ENCODE results near the gene SCPEP1. TPM values are rescaled to one million over a fixed set of nuclear protein-coding genes. Genes with fewer than 3 reads are reported as not detected.

SCPEP1 gene
- total and polyA plus RNA-seq, 10 of the 15 experiments (the other 5 are each of a cell fraction or from before 2014, with no cell fraction given) = 31.2 to 80.2 (median 40.7) TPM

DNA sequence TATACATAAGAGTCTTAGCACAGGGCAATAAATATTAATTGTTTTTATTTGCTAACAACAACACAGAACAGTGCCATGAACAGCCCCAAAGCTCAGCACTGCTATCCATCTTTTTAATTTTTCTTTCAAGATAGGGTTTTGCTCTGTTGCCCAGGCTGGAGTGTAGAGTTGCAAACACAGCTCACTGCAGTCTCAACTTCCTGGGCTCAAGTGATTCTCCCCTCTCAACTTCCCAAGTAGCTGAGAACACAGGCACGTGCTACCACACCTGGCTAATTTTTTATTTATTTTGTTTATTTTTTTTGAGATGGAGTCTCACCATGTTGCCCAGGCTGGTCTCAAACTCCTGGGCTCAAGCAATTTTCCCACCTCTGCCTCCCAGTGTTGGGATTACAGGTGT is 59.5 kb downstream of the SCPEP1 start:
- intact Hi-C loops (cut with micrococcal nuclease; ENCODE audit: unreplicated experiment) (no loop called here), in situ Hi-C loops (cut with MboI) (no loop called here)
- no peak overlapping the region for H2AFZ ChIP-seq (ENCODE audit: control insufficient read depth, low read depth, low read length)
- no peak overlapping the region for H3K4me3 ChIP-seq
- ChIA-PET SMC1A (ENCODE audit: uncharacterized antibody, unreplicated experiment) (interaction anchor here (1.3 to 1.9 kb wide), 2 partner anchors 11 to 20 kb away, joined by 3 to 5 read pairs; no protein-coding TSS in a partner anchor), RAD21 (ENCODE audit: unreplicated experiment) (no interaction called here), CTCF (interaction anchor here (1.1 kb wide), 1 partner anchor 82 kb away, joined by 3 read pairs; no protein-coding TSS in a partner anchor), POLR2A (interaction anchor here (0.6 kb wide), 1 partner anchor 807 kb away, joined by 4 read pairs; no protein-coding TSS in a partner anchor)
- DNase-seq (ENCODE audit: low read depth, low spot score) (no peak), ATAC-seq (no peak), FAIRE-seq (no peak)
- BruUV-seq (replicated peaks) = no TSS peak
- TF ChIP-seq JUND (IDR thresholded peaks at IDR 0.05; ENCODE audit: low read depth, low read length) (no peak), KDM1A (IDR thresholded peaks at IDR 0.05; ENCODE audit: borderline replicate concordance) (no peak), SMARCA5 (IDR thresholded peaks at IDR 0.05) (no peak), MEF2A (IDR thresholded peaks at IDR 0.05; ENCODE audit: insufficient read depth, low read depth, low read length) (no peak), RELA (IDR thresholded peaks at IDR 0.05; ENCODE audit: borderline replicate concordance, partially characterized antibody) (no peak), MEF2B (IDR thresholded peaks at IDR 0.05; ENCODE audit: partially characterized antibody, poor library complexity, severe bottlenecking) (no peak)
- TF ChIP-seq, protein P1, sequence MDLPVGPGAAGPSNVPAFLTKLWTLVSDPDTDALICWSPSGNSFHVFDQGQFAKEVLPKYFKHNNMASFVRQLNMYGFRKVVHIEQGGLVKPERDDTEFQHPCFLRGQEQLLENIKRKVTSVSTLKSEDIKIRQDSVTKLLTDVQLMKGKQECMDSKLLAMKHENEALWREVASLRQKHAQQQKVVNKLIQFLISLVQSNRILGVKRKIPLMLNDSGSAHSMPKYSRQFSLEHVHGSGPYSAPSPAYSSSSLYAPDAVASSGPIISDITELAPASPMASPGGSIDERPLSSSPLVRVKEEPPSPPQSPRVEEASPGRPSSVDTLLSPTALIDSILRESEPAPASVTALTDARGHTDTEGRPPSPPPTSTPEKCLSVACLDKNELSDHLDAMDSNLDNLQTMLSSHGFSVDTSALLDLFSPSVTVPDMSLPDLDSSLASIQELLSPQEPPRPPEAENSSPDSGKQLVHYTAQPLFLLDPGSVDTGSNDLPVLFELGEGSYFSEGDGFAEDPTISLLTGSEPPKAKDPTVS (IDR thresholded peaks at IDR 0.05; ENCODE audit: low read depth, low read length) = no peak
- TF ChIP-seq, protein P2, sequence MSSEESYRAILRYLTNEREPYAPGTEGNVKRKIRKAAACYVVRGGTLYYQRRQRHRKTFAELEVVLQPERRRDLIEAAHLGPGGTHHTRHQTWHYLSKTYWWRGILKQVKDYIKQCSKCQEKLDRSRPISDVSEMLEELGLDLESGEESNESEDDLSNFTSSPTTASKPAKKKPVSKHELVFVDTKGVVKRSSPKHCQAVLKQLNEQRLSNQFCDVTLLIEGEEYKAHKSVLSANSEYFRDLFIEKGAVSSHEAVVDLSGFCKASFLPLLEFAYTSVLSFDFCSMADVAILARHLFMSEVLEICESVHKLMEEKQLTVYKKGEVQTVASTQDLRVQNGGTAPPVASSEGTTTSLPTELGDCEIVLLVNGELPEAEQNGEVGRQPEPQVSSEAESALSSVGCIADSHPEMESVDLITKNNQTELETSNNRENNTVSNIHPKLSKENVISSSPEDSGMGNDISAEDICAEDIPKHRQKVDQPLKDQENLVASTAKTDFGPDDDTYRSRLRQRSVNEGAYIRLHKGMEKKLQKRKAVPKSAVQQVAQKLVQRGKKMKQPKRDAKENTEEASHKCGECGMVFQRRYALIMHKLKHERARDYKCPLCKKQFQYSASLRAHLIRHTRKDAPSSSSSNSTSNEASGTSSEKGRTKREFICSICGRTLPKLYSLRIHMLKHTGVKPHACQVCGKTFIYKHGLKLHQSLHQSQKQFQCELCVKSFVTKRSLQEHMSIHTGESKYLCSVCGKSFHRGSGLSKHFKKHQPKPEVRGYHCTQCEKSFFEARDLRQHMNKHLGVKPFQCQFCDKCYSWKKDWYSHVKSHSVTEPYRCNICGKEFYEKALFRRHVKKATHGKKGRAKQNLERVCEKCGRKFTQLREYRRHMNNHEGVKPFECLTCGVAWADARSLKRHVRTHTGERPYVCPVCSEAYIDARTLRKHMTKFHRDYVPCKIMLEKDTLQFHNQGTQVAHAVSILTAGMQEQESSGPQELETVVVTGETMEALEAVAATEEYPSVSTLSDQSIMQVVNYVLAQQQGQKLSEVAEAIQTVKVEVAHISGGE (CRISPR knock-in tag; IDR thresholded peaks at IDR 0.05) = no peak
- TF ChIP-seq, protein P3, sequence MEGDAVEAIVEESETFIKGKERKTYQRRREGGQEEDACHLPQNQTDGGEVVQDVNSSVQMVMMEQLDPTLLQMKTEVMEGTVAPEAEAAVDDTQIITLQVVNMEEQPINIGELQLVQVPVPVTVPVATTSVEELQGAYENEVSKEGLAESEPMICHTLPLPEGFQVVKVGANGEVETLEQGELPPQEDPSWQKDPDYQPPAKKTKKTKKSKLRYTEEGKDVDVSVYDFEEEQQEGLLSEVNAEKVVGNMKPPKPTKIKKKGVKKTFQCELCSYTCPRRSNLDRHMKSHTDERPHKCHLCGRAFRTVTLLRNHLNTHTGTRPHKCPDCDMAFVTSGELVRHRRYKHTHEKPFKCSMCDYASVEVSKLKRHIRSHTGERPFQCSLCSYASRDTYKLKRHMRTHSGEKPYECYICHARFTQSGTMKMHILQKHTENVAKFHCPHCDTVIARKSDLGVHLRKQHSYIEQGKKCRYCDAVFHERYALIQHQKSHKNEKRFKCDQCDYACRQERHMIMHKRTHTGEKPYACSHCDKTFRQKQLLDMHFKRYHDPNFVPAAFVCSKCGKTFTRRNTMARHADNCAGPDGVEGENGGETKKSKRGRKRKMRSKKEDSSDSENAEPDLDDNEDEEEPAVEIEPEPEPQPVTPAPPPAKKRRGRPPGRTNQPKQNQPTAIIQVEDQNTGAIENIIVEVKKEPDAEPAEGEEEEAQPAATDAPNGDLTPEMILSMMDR (IDR thresholded peaks at IDR 0.05 in 2 of 3, conservative IDR thresholded peaks at IDR 0.05 in 1 of 3; ENCODE audit: control insufficient read depth in 2 of 3, extremely low read depth in 1 of 3, insufficient read depth in 1 of 3, low read depth in 3 of 3, low read length in 3 of 3) = no peak
- 0% methylated on average over 1 of the region's 1 CpG for WGBS (ENCODE audit: insufficient coverage, insufficient replicate concordance, low lambda C conversion rate, missing lambda C conversion rate)
- no peak overlapping the region for H3K27ac ChIP-seq (ENCODE audit: control insufficient read depth, insufficient read depth)
- no peaks in the 10 kb centered on the region for H3K9me3 ChIP-seq (replicated peaks; ENCODE audit: control insufficient read depth, insufficient read depth, low read length)
- H3K4me1 ChIP-seq (ENCODE audit: control insufficient read depth, insufficient read depth, low read length) = no peaks in the 10 kb centered on the region
- no peak overlapping the region for H3K4me2 ChIP-seq (ENCODE audit: control insufficient read depth, insufficient read depth)
- H3K79me2 ChIP-seq (ENCODE audit: control insufficient read depth, insufficient read depth, low read length) = no peaks in the 10 kb centered on the region
- H3K9ac ChIP-seq (ENCODE audit: control insufficient read depth, insufficient read depth, low read length) = no peak overlapping the region
- H4K20me1 ChIP-seq (ENCODE audit: control insufficient read depth, insufficient read depth) = no peaks in the 10 kb centered on the region
- H3K36me3 ChIP-seq (ENCODE audit: control insufficient read depth in 2 of 2, insufficient read depth in 2 of 2, low read length in 1 of 2) = no peaks in the 10 kb centered on the region
- peaks cover 0 to 4% of the 10 kb centered on the region in 2 experiments; a peak in 2 of 4 replicates for H3K27me3 ChIP-seq (replicated peaks in 1 of 2; ENCODE audit: control insufficient read depth in 2 of 2, insufficient read depth in 2 of 2, low read length in 1 of 2)
